Spleen (tissue), 7 donors: ENCODE data around the gene LDLRAD2.

Experiments
- POLR2A ChIP-seq, 3 donors: fragments of 450-650 bp; IDR thresholded peaks; one replicate each; pipeline ENCODE4 v1.5.1; 2017; ENCODE audit warnings: antibody characterized with exemption in 3 of 3, mild to moderate bottlenecking in 1 of 3
- POLR2AphosphoS5 ChIP-seq, 3 donors: sonication (generic); formaldehyde crosslinking; IDR thresholded peaks; one replicate each; pipeline ENCODE4 v1.5.1; 2017; ENCODE audit warnings: antibody characterized with exemption in 3 of 3
- TF ChIP-seq, protein P1 (sequence below), 11 experiments: fragments of 200-600 bp in 7 of 11; fragments of 450-650 bp in 4 of 11; sonication (generic) in 4 of 11; IDR thresholded peaks in 8 of 11; conservative IDR thresholded peaks in 3 of 11; 1 replicate in 7 of 11; 2 replicates in 4 of 11; pipeline versions ENCODE4 v1.4.0 to v1.8.0; 2016 to 2021; ENCODE audit warnings: antibody characterized with exemption in 11 of 11, inconsistent platforms in 4 of 11, mild to moderate bottlenecking in 1 of 11
- donor health status: DM: no; HTN: no; CAD: no; lungs with moderate emphysema.
- donor health status: DM: no; HTN: no; CAD: no.
- donor health status: DM: no; HTN: no; CAD: no.

DNA sequence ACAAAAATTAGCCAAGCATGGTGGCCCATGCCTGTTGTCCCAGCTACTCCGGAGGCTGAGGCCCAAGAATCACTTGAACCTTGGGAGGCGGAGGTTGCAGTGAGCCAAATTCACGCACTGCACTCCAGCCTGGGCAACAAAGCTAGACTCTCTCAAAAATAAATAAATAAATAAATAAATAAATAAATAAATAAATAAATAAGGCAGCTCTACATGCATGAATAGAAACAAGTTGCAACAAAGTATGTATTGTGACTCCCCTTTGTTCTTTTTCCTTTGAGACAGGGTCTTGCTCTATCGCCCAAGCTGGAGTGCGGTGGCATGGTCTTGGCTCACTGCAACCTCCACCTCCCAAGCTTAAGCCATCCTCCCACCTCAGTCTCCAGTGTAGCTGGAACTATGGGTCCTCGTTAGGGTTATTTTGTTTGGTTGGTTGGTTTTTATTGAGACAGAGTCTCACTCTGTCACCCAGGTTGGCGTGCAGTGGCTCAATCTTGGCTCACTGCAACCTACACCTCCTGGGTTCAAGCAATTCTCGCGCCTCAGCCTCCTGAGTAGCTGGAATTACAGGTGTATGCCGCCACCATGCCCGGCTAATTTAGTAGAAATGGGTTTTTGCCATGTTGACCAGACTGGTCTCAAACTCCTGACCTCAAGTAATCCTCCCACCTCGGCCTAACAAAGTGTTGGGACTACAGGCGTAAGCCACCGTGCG, 37.1 kb upstream of the LDLRAD2 start:
- TF ChIP-seq POLR2A (IDR thresholded peaks at IDR 0.05) (no peak), POLR2AphosphoS5 (IDR thresholded peaks at IDR 0.05) (no peak)
- TF ChIP-seq, protein P1, sequence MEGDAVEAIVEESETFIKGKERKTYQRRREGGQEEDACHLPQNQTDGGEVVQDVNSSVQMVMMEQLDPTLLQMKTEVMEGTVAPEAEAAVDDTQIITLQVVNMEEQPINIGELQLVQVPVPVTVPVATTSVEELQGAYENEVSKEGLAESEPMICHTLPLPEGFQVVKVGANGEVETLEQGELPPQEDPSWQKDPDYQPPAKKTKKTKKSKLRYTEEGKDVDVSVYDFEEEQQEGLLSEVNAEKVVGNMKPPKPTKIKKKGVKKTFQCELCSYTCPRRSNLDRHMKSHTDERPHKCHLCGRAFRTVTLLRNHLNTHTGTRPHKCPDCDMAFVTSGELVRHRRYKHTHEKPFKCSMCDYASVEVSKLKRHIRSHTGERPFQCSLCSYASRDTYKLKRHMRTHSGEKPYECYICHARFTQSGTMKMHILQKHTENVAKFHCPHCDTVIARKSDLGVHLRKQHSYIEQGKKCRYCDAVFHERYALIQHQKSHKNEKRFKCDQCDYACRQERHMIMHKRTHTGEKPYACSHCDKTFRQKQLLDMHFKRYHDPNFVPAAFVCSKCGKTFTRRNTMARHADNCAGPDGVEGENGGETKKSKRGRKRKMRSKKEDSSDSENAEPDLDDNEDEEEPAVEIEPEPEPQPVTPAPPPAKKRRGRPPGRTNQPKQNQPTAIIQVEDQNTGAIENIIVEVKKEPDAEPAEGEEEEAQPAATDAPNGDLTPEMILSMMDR (IDR thresholded peaks at IDR 0.05 in 8 of 11, conservative IDR thresholded peaks at IDR 0.05 in 3 of 11), result no peak
